Heart right ventricle (tissue), 16 donors: ENCODE results near the gene C4orf50. TPM values are rescaled to one million over a fixed set of nuclear protein-coding genes. Genes with fewer than 3 reads are reported as not detected.

ENCODE experiments used
- ATAC-seq, 8 donors: fragments of 200-7000 bp; cut with Tn5 transposase; one replicate each; pipeline ENCODE4 v1.9.1; 2020; ENCODE audit warnings: mild to moderate bottlenecking in 8 of 8, moderate library complexity in 8 of 8, moderate number of reproducible peaks in 1 of 8
- DNase-seq, 2 donors: peaks; one replicate each; pipeline ENCODE4 v3.0.0-alpha.2; 2020
- H3K27ac ChIP-seq, 10 donors: fragments of 200-600 bp; sonication (generic) in 2 of 10; one replicate each; pipeline versions ENCODE4 v1.5.0 to v1.8.0; 2020 to 2022; ENCODE audit warnings: mild to moderate bottlenecking in 3 of 10
- H3K27me3 ChIP-seq, 7 donors: fragments of 200-600 bp; one replicate each; pipeline ENCODE4 v1.8.0; 2021 to 2022; ENCODE audit warnings: mild to moderate bottlenecking in 2 of 7
- H3K36me3 ChIP-seq, 9 donors: fragments of 200-600 bp; sonication (generic) in 1 of 9; one replicate each; pipeline versions ENCODE4 v1.5.0 to v1.8.0; 2020 to 2022; ENCODE audit warnings: mild to moderate bottlenecking in 2 of 9
- H3K4me1 ChIP-seq, 9 donors: fragments of 200-600 bp; sonication (generic) in 1 of 9; one replicate each; pipeline versions ENCODE4 v1.5.0 to v1.8.0; 2020 to 2022; ENCODE audit warnings: mild to moderate bottlenecking in 4 of 9
- H3K4me3 ChIP-seq, 10 donors: fragments of 200-600 bp; sonication (generic) in 2 of 10; one replicate each; pipeline versions ENCODE4 v1.5.0 to v1.8.0; 2020 to 2022; ENCODE audit warnings: mild to moderate bottlenecking in 7 of 10, moderate library complexity in 2 of 10
- H3K9me3 ChIP-seq, 11 donors: fragments of 200-600 bp in 10 of 11; sonication (generic) in 2 of 11; one replicate each; pipeline versions ENCODE4 v1.5.0 to v1.8.0; 2013 to 2022; ENCODE audit warnings: mild to moderate bottlenecking in 2 of 11, control low read depth in 1 of 11, moderate library complexity in 1 of 11
- CTCF ChIP-seq, 9 donors: fragments of 200-600 bp; sonication (generic) in 2 of 9; IDR thresholded peaks; one replicate each; pipeline versions ENCODE4 v1.5.0 to v1.8.0; 2021 to 2022; ENCODE audit warnings: antibody characterized with exemption in 9 of 9, mild to moderate bottlenecking in 5 of 9, moderate library complexity in 1 of 9
- WGBS, 2 donors: extraction: QIAGEN DNeasy Blood & Tissue Kit; methylation state at CpG; one replicate each; pipeline ENCODE4 v1.1.7; 2013; ENCODE audit warnings: inconsistent platforms in 1 of 2; 5-methylcytosine and 5-hydroxymethylcytosine counted together
- intact Hi-C, 10 donors: fragments of 100-400 bp; cut with DNase I; formaldehyde crosslinking; loops; one replicate each; pipeline versions ENCODE4 v1.11.1 to v1.14.2; 2022
- polyA plus RNA-seq, 2 donors: library from polyadenylated mRNA; stranded (reverse); fragments of 200-250 nt; gene quantifications; one replicate each; pipeline ENCODE4 v1.2.3, GENCODE V29; 2013
- total RNA-seq, 10 donors: library from RNA; stranded (reverse); fragmentation: NEBNext Ultra II Directional in 3 of 10; extraction: Animal tissue kit (Norgen Biotek cat#: 25700) in 3 of 10; gene quantifications; one replicate each; pipeline versions ENCODE4 v1.2.1 to v1.2.4, GENCODE V29; 2021 to 2023
- donor health status: Arrhythmogenic right ventricular cardiomyopathy.
- donor health status: ischemic (EF 13 %, LVEDD 7.1; RV severe dilation, severe dysfunction).
- donor health status: healthy with polysubstance abuse.
- donor health status: DM: no; HTN: yes; CAD: no.
- donor health status: DM: no; HTN: no; CAD: no.
- donor health status: ischemic (EF 25% LVEDD 6.9; RV normal size, moderate dysfunction).
- donor health status: ischemic (EF 25% LVEDD 5.7; RV mildly dilated, moderate dysfunction).
- donor health status: healthy.
- donor health status: DM: yes; HTN: yes; CAD: no.
- donor health status: Ischemic cardiomyopathy.
- donor health status: ischemic (EF 35%, LVEDD 5.7; RV mildly dilated, moderate dysfunction).
- donor health status: nonischemic (EF 11% LVEDD 7.7; RV severe dilation, severe dysfunction).
- donor health status: DM: yes; HTN: yes; CAD: no.
- donor health status: PGD.
- donor health status: ischemic (EF 29% LVEDD 5.4; RV normal size, mild dysfunction).
- donor health status: nonischemic (EF 23%, LVEDD 6.1; RV moderate dilation, normal function).

C4orf50 gene
- total and polyA plus RNA-seq, 12 donors: 0.05 TPM; not detected in 11

GRCh38 chr4:5930456-5930855 lies 87.8 kb downstream of the C4orf50 start:
- 85 to 86% methylated on average over 8 of the region's 8 CpGs for WGBS, 2 donors
- intact Hi-C loops: no loop called here
- H3K27me3 ChIP-seq: peaks cover 0 to 73% (median 59%) of the 10 kb centered on the region in 7 donors
- H3K4me1 ChIP-seq: no peaks in the 10 kb centered on the region
- no peak for ATAC-seq
- DNase-seq: no peak
- no peak for TF ChIP-seq CTCF (IDR thresholded peaks at IDR 0.05)
- no peak overlapping the region for H3K27ac ChIP-seq
- no peaks in the 10 kb centered on the region for H3K36me3 ChIP-seq
- no peaks in the 10 kb centered on the region for H3K9me3 ChIP-seq
- H3K4me3 ChIP-seq: no peak overlapping the region

- Histone ChIP-seq H3K4me1 (no peaks in the 10 kb centered on the region), H3K27me3 (peaks cover 0 to 71% (median 55%) of the 10 kb centered on the region in 7 donors), H3K27ac (no peak overlapping the region), H3K36me3 (no peaks in the 10 kb centered on the region), H3K4me3 (no peak overlapping the region), H3K9me3 (no peaks in the 10 kb centered on the region)
- DNase-seq: no peak
- 58 to 59% methylated on average over 8 of the region's 8 CpGs for WGBS, 2 donors
- no peak for ATAC-seq
- intact Hi-C loops: no loop called here
- no peak for TF ChIP-seq CTCF (IDR thresholded peaks at IDR 0.05)
These were observed 89.3 kb downstream of the C4orf50 start for GRCh38 chr4:5928844-5929420.

GRCh38 chr4:5928274-5928673 lies 90.0 kb downstream of the C4orf50 start:
- peaks cover 0 to 72% (median 52%) of the 10 kb centered on the region in 7 donors for H3K27me3 ChIP-seq
- no peak overlapping the region for H3K27ac ChIP-seq
- 40 to 50% methylated on average over 8 of the region's 8 CpGs for WGBS, 2 donors
- no peaks in the 10 kb centered on the region for H3K36me3 ChIP-seq
- no peaks in the 10 kb centered on the region for H3K9me3 ChIP-seq
- DNase-seq: no peak
- no peaks in the 10 kb centered on the region for H3K4me1 ChIP-seq
- no peak for TF ChIP-seq CTCF (IDR thresholded peaks at IDR 0.05)
- H3K4me3 ChIP-seq: no peak overlapping the region
- intact Hi-C loops: no loop called here
- ATAC-seq: no peak

- DNase-seq (no peak), ATAC-seq (no peak)
- no peak for TF ChIP-seq CTCF (IDR thresholded peaks at IDR 0.05)
- H3K9me3 ChIP-seq: no peaks in the 10 kb centered on the region
- intact Hi-C loops: no loop called here
- H3K4me1 ChIP-seq: no peaks in the 10 kb centered on the region
- WGBS, 2 donors: 65 to 77% methylated on average over 4 of the region's 4 CpGs
- H3K27ac ChIP-seq: no peak overlapping the region
- peaks cover 0 to 70% (median 53%) of the 10 kb centered on the region in 7 donors for H3K27me3 ChIP-seq
- H3K4me3 ChIP-seq: no peak overlapping the region
- H3K36me3 ChIP-seq: no peaks in the 10 kb centered on the region
These were observed 90.5 kb downstream of the C4orf50 start for GRCh38 chr4:5927747-5928146.
